HG03095 (cell line): Measurements from ENCODE around the gene RCL1.
"Not testable (repeated sequence)": the region's sequence is repeated elsewhere in the genome, so short reads cannot be mapped to it uniquely, and the experiment has no call there.

Experiments
- ATAC-seq: cut with Tn5 transposase; IDR thresholded peaks from one replicate; pipeline ENCODE4 v1.9.1; 2021; ENCODE audit warnings: moderate library complexity; ENCODE audit not compliant: unreplicated experiment

The RCL1 gene

DNA sequence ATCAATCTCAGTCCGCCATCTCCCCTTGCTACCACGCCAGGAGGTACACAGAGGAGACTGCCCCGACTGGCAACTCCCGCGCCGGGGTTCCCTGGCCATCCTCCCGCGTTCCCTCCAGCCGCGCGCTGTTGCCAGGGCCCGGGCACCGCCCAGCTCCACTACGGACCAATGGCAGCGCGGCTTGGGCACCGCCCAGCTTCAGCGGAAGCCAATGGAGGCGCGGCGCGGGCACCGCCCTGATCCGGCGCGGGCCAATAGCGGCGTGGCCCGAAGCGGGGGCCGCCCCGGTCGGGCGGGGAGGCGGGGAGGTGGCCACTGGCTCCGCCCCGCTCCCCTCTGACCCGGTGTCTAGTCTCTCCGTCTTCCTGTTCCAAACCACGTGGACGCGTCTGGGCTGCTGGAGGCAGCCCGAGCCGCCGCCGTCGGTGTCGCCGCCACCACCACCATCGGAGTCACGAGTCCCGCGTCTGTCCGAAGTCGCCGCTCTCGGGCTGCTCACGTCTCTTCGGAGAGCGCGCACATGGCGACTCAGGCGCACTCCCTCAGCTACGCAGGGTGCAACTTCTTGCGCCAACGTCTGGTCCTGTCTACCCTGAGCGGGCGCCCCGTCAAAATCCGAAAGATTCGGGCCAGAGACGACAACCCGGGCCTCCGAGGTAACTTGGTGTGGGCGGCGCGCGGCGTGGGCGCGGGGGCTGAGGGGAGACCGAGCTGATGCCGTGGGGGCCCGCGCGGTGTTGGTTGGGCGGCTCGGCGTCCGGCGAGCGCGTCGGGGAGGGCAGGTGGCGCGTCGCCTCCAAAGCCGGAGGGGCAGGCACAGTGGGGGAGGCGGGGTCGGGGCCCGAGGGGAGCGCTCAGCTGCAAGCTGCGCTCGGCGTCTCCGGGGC is at the start of gene RCL1:
Gene RCL1 (plus strand): TSS at position 373 of the 887 bp plus-strand sequence. CDS start 148 bp downstream, at position 521.
- peak; percentile 94 for ATAC-seq

GRCh38 chr9:4743131-4743875 is 49.4 kb upstream of the RCL1 start:
- ATAC-seq: no peak

DNA sequence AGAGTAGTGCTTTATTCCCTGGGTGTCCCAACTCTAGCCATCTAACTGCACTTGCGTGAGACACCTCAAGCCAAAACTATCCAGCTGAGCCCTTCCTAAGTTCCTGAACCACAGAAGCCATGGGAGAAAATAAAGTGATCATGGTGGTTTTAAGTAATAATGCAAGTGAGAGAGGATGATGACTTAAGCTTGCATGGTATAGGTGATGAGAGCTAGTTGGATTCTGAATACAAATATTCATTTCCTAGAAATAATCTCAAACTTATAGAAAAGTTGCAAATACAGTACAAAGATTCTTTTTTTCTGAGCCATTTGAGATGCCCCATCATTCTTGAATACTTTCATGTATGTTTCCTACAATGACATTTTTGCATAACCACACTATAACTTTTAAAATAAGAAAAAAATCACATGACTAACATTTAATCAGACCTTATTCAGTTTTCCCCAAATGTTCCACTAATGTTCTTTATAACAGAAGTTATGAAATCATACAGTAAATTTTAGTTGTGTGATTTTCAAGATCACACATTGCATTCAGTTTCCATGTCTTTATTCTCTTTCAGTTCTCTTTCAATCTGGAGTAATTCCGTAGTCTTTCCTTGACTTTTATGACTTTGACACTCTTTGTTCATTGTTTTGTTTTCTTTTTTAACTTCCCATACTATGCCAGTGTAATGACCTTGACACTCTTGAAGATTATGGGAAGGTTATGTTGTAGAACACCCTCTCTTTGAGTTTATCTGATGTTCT is 46.3 kb upstream of the RCL1 start:
- ATAC-seq: no peak

DNA sequence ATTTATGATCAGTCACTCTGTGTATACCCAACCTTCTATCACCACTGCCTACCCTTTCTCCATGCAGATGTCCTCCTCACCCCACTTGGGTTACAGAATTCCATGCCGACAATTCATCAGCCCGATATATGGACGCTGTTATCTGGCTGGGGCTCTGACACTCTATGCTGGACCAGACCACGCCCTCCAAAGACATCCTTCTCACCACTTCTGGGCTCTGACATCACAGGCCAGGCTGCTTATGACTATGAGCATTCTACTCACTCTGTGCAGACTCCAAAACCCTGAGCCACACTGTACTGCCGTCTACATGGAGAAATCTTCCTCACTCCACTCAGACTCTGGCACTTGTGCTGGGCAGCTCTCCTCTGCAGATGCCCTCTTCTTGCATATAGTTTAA is 44.1 kb upstream of the RCL1 start:
- ATAC-seq: no peak

DNA sequence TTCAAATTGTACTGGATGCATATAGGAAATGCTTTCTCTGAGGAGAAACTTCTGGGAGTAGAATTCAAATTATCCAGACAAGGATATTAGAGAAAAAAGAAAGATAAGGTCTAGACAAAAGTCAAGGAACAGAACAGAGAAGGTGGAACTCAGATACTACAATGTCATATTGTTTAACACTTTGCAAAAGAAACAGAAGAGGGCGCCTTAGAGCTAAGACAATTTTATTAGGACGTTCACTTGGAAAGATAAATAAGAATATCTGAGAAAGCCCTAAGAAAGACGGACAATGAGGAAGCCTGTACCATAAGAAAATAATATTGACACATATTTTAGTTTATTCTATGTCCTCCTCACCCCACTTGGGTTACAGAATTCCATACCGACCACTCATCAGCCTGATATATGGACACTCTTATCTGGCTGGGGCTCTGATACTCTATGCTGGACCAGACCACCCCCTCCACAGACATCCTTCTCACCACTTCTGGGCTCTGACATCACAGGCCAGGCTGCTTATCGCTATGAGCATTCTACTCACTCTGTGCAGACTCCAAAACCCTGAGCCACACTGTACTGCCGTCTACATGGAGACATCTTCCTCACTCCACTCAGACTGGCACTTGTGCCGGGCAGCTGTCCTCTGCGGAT is 42.6 kb upstream of the RCL1 start:
- no peak for ATAC-seq

GRCh38 chr9:4754530-4754929 is 38.2 kb upstream of the RCL1 start:
- ATAC-seq: not testable (repeated sequence)

DNA sequence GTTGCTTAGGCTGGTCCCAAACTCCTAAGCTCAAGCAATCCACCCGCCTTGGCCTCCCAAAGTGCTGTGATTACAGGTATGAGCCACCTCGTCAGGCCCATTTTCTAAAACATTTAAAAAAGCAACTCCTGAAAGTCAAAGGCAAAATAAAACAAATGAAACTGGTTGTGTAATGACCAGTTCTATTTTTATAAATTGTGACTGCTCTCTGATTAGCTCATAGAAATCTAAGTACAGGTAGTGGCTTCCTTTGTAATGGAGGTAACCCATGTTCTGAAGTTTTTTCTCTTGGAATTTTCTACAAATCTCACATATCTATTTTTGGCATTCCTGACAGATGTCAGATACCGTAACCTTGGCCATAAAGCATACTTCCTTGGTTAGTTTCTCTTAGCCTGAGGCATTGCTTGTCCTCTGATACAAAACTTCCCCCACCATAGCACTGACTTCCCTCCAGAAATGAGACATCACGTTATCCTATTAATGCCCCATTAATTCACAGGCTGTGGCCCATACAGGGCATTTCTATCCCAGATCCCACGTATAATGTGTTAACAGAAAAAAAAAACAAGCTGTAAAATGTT is 37.6 kb upstream of the RCL1 start:
- no peak for ATAC-seq

DNA sequence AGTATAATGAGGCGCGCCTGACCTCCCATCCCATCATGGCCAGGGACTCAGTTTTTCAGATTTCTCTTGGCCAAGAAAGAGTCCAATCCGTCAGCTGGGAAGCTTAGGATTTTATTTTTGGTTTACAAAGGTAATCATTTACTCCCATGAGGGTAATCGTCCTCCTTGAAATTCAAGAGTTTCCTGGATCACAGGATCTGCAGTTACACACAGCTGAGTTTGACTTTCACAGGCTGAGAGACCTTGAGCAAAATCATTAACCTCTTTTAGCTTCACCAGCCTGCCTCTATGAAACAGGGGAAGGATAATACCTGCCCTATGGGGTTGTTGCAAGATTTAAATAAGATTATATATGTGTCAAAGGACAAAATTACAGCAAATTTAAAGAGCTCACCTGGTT is 36.3 kb upstream of the RCL1 start:
- no peak for ATAC-seq

DNA sequence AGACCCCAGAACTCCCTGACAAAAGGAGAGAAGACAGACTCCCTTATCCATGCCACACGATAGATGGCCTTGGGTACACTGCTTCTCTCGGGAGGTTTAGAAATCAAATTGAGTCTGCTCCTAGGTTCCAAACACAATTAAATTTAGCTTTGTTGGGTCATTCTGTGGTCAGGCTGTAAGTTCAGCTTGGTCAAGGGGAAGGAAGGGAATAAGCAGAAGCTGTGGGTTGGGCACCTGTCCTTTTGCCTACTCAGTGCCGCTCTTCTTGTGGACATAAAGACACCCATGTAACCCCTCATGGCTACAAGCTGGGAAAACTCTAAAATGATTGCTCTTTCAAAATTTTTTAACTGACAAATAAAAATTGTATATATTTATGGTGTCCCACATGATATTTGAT is 32.6 kb upstream of the RCL1 start:
- ATAC-seq: no peak

DNA sequence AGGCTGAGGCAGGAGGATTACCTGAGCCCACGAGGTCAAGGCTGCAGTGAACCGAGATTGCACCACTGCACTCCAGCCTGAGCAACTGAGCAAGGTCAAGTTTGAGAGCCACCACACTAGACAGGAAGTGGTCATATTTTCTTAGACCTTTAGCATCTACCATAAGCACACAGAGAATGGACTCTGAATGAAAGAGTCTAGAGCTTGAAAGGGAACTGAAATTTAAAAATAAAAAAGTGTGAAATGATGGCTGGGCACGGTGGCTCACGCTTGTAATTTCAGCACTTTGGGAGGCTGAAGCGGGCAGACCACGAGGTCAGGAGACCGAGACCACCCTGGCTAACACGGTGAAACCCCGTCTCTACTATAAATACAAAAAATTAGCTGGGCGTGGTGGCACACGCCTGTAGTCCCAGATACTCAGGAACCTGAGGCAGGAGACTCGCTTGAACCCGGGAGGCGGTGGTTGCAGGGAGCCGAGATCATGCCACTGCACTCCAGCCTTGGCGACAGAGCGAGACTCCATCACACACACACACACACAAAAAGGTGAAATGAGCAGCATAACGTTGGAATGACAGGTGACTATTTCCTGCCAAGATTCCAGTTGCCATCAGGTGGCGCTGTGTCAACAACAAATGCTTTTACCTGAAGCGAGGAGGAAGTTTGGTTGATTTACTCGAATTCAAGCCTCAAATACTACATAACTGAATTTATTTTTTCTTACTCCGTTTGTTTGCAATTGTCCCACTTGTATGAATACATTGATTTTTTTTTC is 30.4 kb upstream of the RCL1 start:
- peak; percentile 84 for ATAC-seq

- no peak for ATAC-seq
Measured at GRCh38 chr9:4762886-4763541, 29.7 kb upstream of the RCL1 start.

- no peak for ATAC-seq
Measured at GRCh38 chr9:4764033-4764432, 28.7 kb upstream of the RCL1 start.

- no peak for ATAC-seq
Measured at GRCh38 chr9:4768681-4769080, 24.1 kb upstream of the RCL1 start.

DNA sequence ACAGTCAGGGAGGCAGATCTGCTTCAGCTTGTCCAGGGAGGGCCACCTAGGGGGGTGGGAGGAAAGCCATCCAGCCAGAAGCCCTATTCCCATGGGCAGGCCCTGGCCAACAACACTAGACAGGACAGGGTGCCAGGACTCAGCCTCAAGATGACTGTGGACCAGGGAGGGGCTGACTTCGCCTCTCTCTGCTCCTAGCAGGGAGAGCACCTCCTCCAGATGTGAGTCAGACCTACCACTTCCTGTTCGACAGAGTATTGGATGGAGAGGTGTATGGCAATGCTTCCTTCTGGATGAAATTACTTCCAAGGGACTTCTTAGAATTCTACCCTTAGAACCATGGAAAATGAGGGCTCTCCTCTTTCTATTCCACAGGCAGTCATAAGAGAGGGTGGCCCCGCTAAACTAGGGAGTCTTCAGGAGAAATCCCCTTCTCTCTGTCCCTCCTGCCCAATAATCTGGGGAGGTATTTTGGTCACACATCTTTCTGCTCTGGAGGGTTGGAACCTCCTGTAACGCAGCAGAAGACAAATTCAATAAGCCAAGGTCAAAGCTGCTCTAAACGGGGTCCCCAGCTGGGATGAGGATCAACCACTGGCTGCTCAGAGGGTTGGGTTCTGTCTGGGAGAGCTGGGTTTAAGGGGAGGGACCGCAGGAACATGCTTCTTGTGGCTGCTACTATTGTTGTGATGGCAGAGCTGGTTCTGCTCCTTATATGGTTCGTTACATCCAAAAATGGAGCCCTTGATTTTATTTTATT is 23.2 kb upstream of the RCL1 start:
- ATAC-seq: no peak

- no peak for ATAC-seq
Measured at GRCh38 chr9:4771788-4772187, 21.0 kb upstream of the RCL1 start.

- no peak for ATAC-seq
Measured at GRCh38 chr9:4774209-4774608, 18.5 kb upstream of the RCL1 start.

- not testable (repeated sequence) for ATAC-seq
Measured at GRCh38 chr9:4774958-4775357, 17.8 kb upstream of the RCL1 start.

DNA sequence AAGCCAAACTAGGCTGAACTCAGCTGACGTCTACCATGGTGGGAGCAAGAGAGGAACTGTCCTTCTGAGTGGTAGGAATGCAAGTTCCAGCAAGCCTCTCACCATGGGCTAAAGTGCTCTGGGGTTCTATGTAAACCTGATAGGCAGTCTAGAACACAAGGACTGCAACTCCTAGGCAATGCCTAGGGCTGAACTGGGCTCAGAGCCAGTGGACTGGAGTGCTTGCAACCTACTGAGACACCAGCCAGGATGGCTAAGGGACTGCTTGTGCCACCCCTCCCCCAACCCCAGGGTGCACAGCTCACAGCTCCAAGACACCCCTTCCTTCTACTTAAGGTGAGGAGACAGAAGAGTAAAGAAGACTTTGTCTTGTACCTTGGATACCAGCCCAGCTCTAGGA is 12.1 kb upstream of the RCL1 start:
- no peak for ATAC-seq

DNA sequence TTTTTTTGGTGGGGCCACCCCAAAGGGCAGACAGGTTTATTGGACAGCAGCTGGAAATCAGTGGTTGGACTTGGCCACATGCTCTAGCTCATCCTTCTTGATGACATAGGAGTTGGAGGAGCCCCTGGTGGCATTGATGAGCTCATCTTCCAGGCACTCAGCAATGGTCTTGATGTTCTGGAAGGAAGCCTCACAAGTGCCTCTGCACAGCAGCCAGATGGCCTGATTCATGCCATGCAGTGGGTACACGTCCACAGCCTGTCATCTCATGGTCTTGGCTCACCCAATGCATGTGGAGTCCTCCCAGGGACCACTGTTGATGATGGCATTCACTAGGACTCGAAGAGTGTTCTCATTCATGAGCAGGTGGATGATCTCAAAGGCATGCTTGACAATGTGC is 11.3 kb upstream of the RCL1 start:
- no peak for ATAC-seq
